ENCODE data around the gene SERPINA3. TPM values are rescaled to one million over a fixed set of nuclear protein-coding genes. Genes with fewer than 3 reads are reported as not detected.
"Not testable (repeated sequence)": the region's sequence is repeated elsewhere in the genome, so short reads cannot be mapped to it uniquely, and the experiment has no call there.

Gene SERPINA3
- total RNA-seq, 1 donor from 2014 or later, result 5.2 TPM

DNA sequence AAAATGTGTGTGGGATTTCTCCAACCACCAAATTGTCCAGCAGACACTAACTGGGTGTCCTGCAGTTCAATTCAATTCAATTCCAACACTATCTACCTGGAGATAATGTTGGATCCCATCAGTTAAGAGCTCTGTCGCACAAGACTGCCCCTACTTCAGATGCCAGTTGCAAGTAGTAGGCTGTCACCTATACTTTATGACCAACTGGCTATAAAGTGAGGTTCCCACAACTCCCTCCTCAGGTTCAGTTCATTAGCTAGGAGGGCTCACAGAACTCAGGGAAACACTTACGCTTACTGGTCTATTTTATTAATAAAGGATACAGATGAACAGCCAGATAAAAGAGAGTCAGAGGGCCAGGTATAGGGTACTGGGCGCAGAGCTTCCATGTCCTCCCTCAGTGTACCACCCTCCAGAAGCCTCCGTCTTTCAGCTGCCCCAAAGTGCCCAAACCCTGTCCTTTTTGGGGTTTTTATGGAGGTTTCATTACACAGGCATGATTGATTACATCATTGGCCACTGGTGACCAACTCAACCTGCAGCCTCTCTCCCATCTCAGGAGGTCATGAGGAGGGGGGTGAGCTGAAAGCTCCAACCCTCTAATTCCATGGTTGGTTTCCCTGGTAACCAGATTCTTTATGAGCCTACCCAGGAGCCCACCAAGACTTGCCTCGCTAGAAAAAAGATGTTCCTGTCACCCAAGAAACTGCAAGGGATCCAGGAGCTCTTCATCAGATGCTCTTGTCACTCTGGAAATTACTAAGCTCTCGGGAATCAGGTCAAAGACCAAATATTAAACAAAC, 38.5 kb upstream of the SERPINA3 start:
- DNase-seq (ENCODE audit: low spot score, unreplicated experiment), result no peak

DNA sequence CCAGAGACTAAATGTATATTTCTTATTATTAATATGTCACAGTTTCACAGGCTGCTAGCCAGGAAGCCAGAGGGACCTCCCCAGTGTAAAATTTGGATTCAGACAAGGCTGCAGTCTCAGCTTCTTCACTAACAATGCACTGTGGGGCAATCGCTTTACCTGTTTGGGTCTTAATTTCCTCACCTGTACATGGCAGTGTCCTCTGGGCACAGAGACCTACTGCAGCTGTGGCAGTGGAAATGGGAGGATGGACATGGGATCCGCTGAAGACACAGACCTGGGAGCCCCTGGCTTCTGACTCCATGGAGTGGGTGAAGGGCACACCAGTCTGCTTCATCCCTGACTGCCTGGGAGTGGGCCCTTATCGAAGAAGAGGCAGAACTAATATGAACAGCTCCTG, 37.9 kb upstream of the SERPINA3 start:
- H3K9me3 Mint-ChIP-seq (ENCODE audit: low read depth), result no peaks in the 10 kb centered on the region
- H3K36me3 Mint-ChIP-seq (ENCODE audit: insufficient read depth), result no peaks in the 10 kb centered on the region
- DNase-seq (ENCODE audit: low spot score, unreplicated experiment), result no peak
- H3K27ac Mint-ChIP-seq, result no peak overlapping the region
- no peak overlapping the region for H3K4me3 Mint-ChIP-seq (ENCODE audit: low read depth)
- no peaks in the 10 kb centered on the region for H3K27me3 Mint-ChIP-seq
- TF ChIP-seq, protein P1, sequence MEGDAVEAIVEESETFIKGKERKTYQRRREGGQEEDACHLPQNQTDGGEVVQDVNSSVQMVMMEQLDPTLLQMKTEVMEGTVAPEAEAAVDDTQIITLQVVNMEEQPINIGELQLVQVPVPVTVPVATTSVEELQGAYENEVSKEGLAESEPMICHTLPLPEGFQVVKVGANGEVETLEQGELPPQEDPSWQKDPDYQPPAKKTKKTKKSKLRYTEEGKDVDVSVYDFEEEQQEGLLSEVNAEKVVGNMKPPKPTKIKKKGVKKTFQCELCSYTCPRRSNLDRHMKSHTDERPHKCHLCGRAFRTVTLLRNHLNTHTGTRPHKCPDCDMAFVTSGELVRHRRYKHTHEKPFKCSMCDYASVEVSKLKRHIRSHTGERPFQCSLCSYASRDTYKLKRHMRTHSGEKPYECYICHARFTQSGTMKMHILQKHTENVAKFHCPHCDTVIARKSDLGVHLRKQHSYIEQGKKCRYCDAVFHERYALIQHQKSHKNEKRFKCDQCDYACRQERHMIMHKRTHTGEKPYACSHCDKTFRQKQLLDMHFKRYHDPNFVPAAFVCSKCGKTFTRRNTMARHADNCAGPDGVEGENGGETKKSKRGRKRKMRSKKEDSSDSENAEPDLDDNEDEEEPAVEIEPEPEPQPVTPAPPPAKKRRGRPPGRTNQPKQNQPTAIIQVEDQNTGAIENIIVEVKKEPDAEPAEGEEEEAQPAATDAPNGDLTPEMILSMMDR (IDR thresholded peaks at IDR 0.05; ENCODE audit: unreplicated experiment), result no peak
- peaks cover 37% of the 10 kb centered on the region for H3K4me1 Mint-ChIP-seq (ENCODE audit: low read depth)

More for the DNA sequence above, 38.5 kb upstream of the SERPINA3 start:
- H3K27me3 Mint-ChIP-seq, result no peaks in the 10 kb centered on the region
- H3K36me3 Mint-ChIP-seq (ENCODE audit: insufficient read depth), result no peaks in the 10 kb centered on the region
- peaks cover 37% of the 10 kb centered on the region for H3K4me1 Mint-ChIP-seq (ENCODE audit: low read depth)
- H3K9me3 Mint-ChIP-seq (ENCODE audit: low read depth), result no peaks in the 10 kb centered on the region
- TF ChIP-seq, protein P1 (IDR thresholded peaks at IDR 0.05; ENCODE audit: unreplicated experiment), result no peak
- H3K27ac Mint-ChIP-seq, result peak overlapping the region; percentile 92
- peak overlapping the region; percentile 44 for H3K4me3 Mint-ChIP-seq (ENCODE audit: low read depth)

DNA sequence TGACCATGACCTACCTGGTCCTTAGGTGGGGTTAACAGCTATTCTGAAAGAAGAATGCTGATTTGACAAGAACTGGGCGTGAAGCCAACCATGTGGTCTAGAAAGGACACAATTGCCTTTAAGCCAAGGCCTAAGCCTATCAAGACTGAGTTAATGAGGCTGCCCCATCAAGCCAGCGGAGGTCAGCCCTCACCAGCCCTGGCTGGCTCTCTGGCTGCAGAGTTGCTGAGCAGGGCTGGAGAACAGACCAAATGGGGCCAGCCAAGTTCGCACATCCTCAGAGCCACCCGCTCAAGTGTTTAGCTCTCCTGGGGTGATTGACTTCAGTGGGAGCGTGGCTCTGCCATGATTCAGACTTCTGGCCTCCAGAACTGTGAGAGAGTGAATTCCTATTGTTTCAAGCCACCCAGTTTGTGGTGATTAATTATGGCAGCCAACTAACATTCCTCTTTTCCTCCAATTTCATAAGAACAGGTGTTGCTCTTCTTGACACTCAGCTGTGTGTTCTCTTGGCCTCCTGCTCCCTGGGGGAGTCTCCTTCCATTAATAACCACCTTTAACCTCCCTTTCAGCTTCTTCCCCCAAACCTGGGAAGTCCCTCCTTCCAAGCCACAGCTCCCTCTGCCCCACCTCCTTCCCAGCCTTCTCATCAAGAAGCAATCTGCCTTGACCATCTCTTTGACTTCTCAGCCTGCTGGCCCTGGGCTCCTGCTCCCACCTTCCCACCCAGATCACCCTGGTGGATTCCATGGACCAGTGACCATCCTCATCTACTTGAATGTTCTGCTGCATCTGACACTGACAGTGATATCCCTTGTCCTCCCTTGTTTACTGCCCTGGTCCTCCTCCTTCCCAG, 36.2 kb upstream of the SERPINA3 start:
- DNase-seq (ENCODE audit: low spot score, unreplicated experiment), result no peak
- no peaks in the 10 kb centered on the region for H3K36me3 Mint-ChIP-seq (ENCODE audit: insufficient read depth)
- peaks cover 37% of the 10 kb centered on the region for H3K4me1 Mint-ChIP-seq (ENCODE audit: low read depth)
- TF ChIP-seq, protein P1 (IDR thresholded peaks at IDR 0.05; ENCODE audit: unreplicated experiment), result no peak
- H3K9me3 Mint-ChIP-seq (ENCODE audit: low read depth), result no peaks in the 10 kb centered on the region
- no peak overlapping the region for H3K27ac Mint-ChIP-seq
- H3K4me3 Mint-ChIP-seq (ENCODE audit: low read depth), result no peak overlapping the region
- H3K27me3 Mint-ChIP-seq, result no peaks in the 10 kb centered on the region

DNA sequence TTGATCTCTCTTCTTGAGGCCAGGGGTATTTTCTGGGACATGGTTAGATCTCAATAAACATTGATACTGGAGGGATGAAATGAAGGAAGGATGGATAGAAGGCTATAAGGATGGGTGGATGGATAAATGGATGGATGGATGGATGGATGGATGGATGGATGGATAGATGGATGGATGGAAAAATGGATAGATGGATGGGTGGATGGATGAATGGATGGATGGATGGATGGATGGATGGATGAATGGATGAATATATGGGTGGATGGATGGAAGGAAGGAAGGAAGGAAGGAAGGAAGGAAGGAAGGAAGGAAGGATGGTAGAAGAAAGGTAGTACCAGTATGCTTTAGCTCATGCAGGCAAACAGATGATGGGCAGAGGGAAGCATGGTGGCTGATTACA, 34.7 kb upstream of the SERPINA3 start:
- DNase-seq (ENCODE audit: low spot score, unreplicated experiment); H3K27me3 Mint-ChIP-seq; H3K9me3 Mint-ChIP-seq (ENCODE audit: low read depth); H3K4me3 Mint-ChIP-seq (ENCODE audit: low read depth); H3K27ac Mint-ChIP-seq; H3K36me3 Mint-ChIP-seq (ENCODE audit: insufficient read depth): not testable (repeated sequence)
- H3K4me1 Mint-ChIP-seq (ENCODE audit: low read depth), result peaks cover 37% of the 10 kb centered on the region

DNA sequence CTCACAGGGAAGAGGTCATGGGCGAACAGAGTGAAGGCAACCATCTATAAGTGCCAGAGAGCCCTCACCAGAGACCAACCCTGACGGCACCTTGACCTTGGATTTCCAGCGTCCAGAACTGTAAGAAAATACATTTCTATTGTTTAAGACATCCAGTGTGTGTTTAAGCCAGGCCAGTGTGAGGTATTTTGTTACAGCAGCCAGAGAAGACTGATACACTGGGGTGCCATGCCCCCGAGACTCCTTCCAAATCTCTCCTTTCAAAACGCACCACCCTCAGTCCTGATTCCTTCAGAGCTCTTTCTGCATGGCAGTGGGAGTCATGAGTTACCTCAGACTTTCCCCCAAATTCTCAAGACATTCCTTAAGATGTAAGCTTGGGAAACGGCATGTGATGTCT, 33.5 kb upstream of the SERPINA3 start:
- Mint-ChIP-seq H3K27me3 (no peaks in the 10 kb centered on the region), H3K36me3 (ENCODE audit: insufficient read depth) (no peaks in the 10 kb centered on the region), H3K27ac (no peak overlapping the region), H3K4me1 (ENCODE audit: low read depth) (peaks cover 33% of the 10 kb centered on the region), H3K4me3 (ENCODE audit: low read depth) (no peak overlapping the region), H3K9me3 (ENCODE audit: low read depth) (no peaks in the 10 kb centered on the region)
- TF ChIP-seq, protein P1 (IDR thresholded peaks at IDR 0.05; ENCODE audit: unreplicated experiment), result no peak
- no peak for DNase-seq (ENCODE audit: low spot score, unreplicated experiment)
